ENCODE results near the gene FLCN.

The FLCN gene

GRCh38 chr17:17246879-17247278 is 9.9 kb upstream of the FLCN start:
- Histone ChIP-seq H3K9me3 (ENCODE audit: low read length) (no peaks in the 10 kb centered on the region), H3K36me3 (ENCODE audit: insufficient read depth, low read length) (peaks cover 65% of the 10 kb centered on the region), H2AFZ (ENCODE audit: low read length) (no peak overlapping the region), H3K79me2 (ENCODE audit: insufficient read depth, low read length) (no peaks in the 10 kb centered on the region), H3K27me3 (ENCODE audit: insufficient read depth, low read length) (no peaks in the 10 kb centered on the region), H3F3A (ENCODE audit: insufficient read depth, low read length) (no peaks in the 10 kb centered on the region), H3K4me3 (ENCODE audit: low read depth, low read length, poor library complexity, severe bottlenecking) (no peak overlapping the region), H4K20me1 (ENCODE audit: insufficient read depth, low read length) (no peaks in the 10 kb centered on the region), H3K9ac (ENCODE audit: low read length) (no peak overlapping the region), H3K4me1 (ENCODE audit: insufficient read depth, low read length, severe bottlenecking) (no peaks in the 10 kb centered on the region), H3K9me2 (ENCODE audit: low read depth, low read length) (no peaks in the 10 kb centered on the region), H3K4me2 (ENCODE audit: low read length) (no peak overlapping the region), H3K27ac (ENCODE audit: low read depth, low read length, poor library complexity, severe bottlenecking) (no peak overlapping the region)
- no peak for TF ChIP-seq EZH2 (IDR thresholded peaks at IDR 0.05; ENCODE audit: borderline replicate concordance, low read length)
- no peak for TF ChIP-seq CTCF (IDR thresholded peaks at IDR 0.05; ENCODE audit: low read length)

DNA sequence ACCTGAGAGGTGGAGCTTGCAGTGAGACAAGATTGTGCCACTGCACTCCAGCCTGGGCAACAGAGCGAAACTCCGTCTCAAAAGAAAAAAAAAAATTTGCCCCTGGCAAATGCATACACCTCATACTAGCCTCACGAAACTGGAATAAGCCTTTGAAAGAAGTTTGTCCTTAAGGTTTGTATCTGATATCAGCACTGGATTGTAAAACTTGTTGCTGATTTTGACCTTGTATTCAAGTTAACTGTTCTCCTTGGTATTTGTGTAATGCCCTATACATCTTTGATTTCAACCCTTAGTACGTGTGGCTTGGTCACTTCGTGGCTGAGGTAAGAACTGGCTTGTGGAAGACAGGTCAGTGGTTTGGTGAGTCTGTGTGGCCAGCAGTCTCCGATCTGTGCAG is 6.2 kb upstream of the FLCN start:
- no peak overlapping the region for H3K27ac ChIP-seq (ENCODE audit: low read depth, low read length, poor library complexity, severe bottlenecking)
- H4K20me1 ChIP-seq (ENCODE audit: insufficient read depth, low read length) = no peaks in the 10 kb centered on the region
- H3K9me2 ChIP-seq (ENCODE audit: low read depth, low read length) = no peaks in the 10 kb centered on the region
- H3K9me3 ChIP-seq (ENCODE audit: low read length) = no peaks in the 10 kb centered on the region
- H3K4me1 ChIP-seq (ENCODE audit: insufficient read depth, low read length, severe bottlenecking) = peaks cover 8% of the 10 kb centered on the region
- TF ChIP-seq CTCF (IDR thresholded peaks at IDR 0.05; ENCODE audit: low read length) (no peak), EZH2 (IDR thresholded peaks at IDR 0.05; ENCODE audit: borderline replicate concordance, low read length) (no peak)
- H3F3A ChIP-seq (ENCODE audit: insufficient read depth, low read length) = no peaks in the 10 kb centered on the region
- no peak overlapping the region for H3K4me3 ChIP-seq (ENCODE audit: low read depth, low read length, poor library complexity, severe bottlenecking)
- peaks cover 38% of the 10 kb centered on the region for H3K36me3 ChIP-seq (ENCODE audit: insufficient read depth, low read length)
- no peaks in the 10 kb centered on the region for H3K27me3 ChIP-seq (ENCODE audit: insufficient read depth, low read length)
- H3K79me2 ChIP-seq (ENCODE audit: insufficient read depth, low read length) = no peaks in the 10 kb centered on the region
- no peak overlapping the region for H3K4me2 ChIP-seq (ENCODE audit: low read length)
- H3K9ac ChIP-seq (ENCODE audit: low read length) = no peak overlapping the region
- no peak overlapping the region for H2AFZ ChIP-seq (ENCODE audit: low read length)

- Histone ChIP-seq H3K27ac (ENCODE audit: low read depth, low read length, poor library complexity, severe bottlenecking) (no peak overlapping the region), H3K9ac (ENCODE audit: low read length) (no peak overlapping the region), H3K9me3 (ENCODE audit: low read length) (no peaks in the 10 kb centered on the region), H3F3A (ENCODE audit: insufficient read depth, low read length) (no peaks in the 10 kb centered on the region), H2AFZ (ENCODE audit: low read length) (no peak overlapping the region), H3K36me3 (ENCODE audit: insufficient read depth, low read length) (peaks cover 28% of the 10 kb centered on the region), H3K4me1 (ENCODE audit: insufficient read depth, low read length, severe bottlenecking) (peaks cover 12% of the 10 kb centered on the region), H3K9me2 (ENCODE audit: low read depth, low read length) (no peaks in the 10 kb centered on the region), H4K20me1 (ENCODE audit: insufficient read depth, low read length) (no peaks in the 10 kb centered on the region), H3K79me2 (ENCODE audit: insufficient read depth, low read length) (no peaks in the 10 kb centered on the region), H3K4me2 (ENCODE audit: low read length) (no peak overlapping the region), H3K4me3 (ENCODE audit: low read depth, low read length, poor library complexity, severe bottlenecking) (no peak overlapping the region), H3K27me3 (ENCODE audit: insufficient read depth, low read length) (no peaks in the 10 kb centered on the region)
- TF ChIP-seq CTCF (IDR thresholded peaks at IDR 0.05; ENCODE audit: low read length) = no peak
- no peak for TF ChIP-seq EZH2 (IDR thresholded peaks at IDR 0.05; ENCODE audit: borderline replicate concordance, low read length)
These were observed 5.3 kb upstream of the FLCN start for GRCh38 chr17:17242246-17242645.

All from OCI-LY1 (cell line).